Testis (tissue), 3 donors: ENCODE data around the gene MTCL1. TPM values are rescaled to one million over a fixed set of nuclear protein-coding genes. Genes with fewer than 3 reads are reported as not detected.

Experiments used
- DNase-seq: peaks from one replicate; pipeline ENCODE4 v3.0.0-alpha.2; 2019
- H3K27ac ChIP-seq, 2 donors: fragments of 200-600 bp; sonication (generic); one replicate each; pipeline ENCODE4 v1.5.1; 2019
- H3K27me3 ChIP-seq: fragments of 200-600 bp; sonication (generic); one replicate; pipeline ENCODE4 v1.5.1; 2019
- H3K36me3 ChIP-seq: fragments of 200-600 bp; sonication (generic); one replicate; pipeline ENCODE4 v1.5.1; 2017; ENCODE audit warnings: low read depth; ENCODE audit errors: missing control alignments
- H3K4me1 ChIP-seq: fragments of 200-600 bp; sonication (generic); one replicate; pipeline ENCODE4 v1.5.1; 2019
- H3K4me3 ChIP-seq, 2 donors: fragments of 200-600 bp; sonication (generic); one replicate each; pipeline ENCODE4 v1.5.1; 2017 to 2019
- H3K9me3 ChIP-seq: fragments of 200-600 bp; sonication (generic); one replicate; pipeline ENCODE4 v1.5.1; 2017
- POLR2A ChIP-seq: fragments of 450-650 bp; IDR thresholded peaks from one replicate; pipeline ENCODE4 v1.6.1; 2017; ENCODE audit warnings: antibody characterized with exemption, mild to moderate bottlenecking, moderate library complexity
- WGBS, 2 donors: methylation state at CpG; one replicate each; pipeline ENCODE4 v1.1.5; 2018; 5-methylcytosine and 5-hydroxymethylcytosine counted together
- intact Hi-C: fragments of 100-400 bp; cut with DNase I; formaldehyde crosslinking; loops from one replicate; pipeline ENCODE4 v1.15.1; 2023; ENCODE audit warnings: low total_unique reads
- polyA plus RNA-seq: library from polyadenylated mRNA; stranded (reverse); fragments of 350-450 nt; fragmentation: Illumina TruSeq; extraction: RNeasy Lipid Tissue Mini Kit (QIAGEN cat#74804); gene quantifications from one replicate; pipeline ENCODE4 v1.2.3, GENCODE V29; 2014; ENCODE audit warnings: low read depth, low replicate concordance; ENCODE audit not compliant: insufficient read depth
- total RNA-seq, 2 donors: library from RNA; depleted of rRNA; stranded (reverse); fragments of >200 nt; gene quantifications; one replicate each; pipeline ENCODE4 v1.2.3, GENCODE V29; 2016
- TF ChIP-seq, protein P1 (sequence below), 3 experiments: fragments of 450-650 bp in 2 of 3; fragments of 200-600 bp in 1 of 3; sonication (generic) in 1 of 3; IDR thresholded peaks; one replicate each; pipeline ENCODE4 v1.5.1; 2016 to 2019; ENCODE audit warnings: antibody characterized with exemption in 3 of 3, mild to moderate bottlenecking in 2 of 3, moderate library complexity in 1 of 3

MTCL1 gene
- total and polyA plus RNA-seq, 3 donors from 2014 or later: 27.5 to 139 (median 95.8) TPM

DNA sequence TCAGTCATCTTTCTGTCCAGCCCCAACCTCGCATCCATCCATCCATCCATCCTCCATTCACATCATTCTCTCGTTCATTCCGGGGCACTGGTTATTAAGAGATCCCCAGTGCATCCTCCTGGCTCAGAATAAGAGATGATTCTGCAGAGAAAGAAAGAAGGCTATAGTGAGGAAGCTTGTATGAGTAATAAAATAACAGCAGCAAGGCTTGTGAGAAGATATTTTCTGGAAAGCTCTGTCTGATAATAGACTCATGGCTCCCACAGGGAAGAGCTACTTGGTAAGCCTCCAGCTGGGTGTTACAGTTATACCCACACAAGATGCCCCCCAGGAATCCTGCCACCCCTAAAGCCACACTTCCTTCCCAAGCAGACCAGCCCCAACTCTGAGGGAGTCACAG, 143.2 kb downstream of the MTCL1 start:
- TF ChIP-seq, protein P1, sequence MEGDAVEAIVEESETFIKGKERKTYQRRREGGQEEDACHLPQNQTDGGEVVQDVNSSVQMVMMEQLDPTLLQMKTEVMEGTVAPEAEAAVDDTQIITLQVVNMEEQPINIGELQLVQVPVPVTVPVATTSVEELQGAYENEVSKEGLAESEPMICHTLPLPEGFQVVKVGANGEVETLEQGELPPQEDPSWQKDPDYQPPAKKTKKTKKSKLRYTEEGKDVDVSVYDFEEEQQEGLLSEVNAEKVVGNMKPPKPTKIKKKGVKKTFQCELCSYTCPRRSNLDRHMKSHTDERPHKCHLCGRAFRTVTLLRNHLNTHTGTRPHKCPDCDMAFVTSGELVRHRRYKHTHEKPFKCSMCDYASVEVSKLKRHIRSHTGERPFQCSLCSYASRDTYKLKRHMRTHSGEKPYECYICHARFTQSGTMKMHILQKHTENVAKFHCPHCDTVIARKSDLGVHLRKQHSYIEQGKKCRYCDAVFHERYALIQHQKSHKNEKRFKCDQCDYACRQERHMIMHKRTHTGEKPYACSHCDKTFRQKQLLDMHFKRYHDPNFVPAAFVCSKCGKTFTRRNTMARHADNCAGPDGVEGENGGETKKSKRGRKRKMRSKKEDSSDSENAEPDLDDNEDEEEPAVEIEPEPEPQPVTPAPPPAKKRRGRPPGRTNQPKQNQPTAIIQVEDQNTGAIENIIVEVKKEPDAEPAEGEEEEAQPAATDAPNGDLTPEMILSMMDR (IDR thresholded peaks at IDR 0.05): no peak
- TF ChIP-seq POLR2A: no peak
- Histone ChIP-seq H3K4me3 (no peak overlapping the region), H3K36me3 (no peaks in the 10 kb centered on the region), H3K9me3 (no peaks in the 10 kb centered on the region), H3K4me1 (no peaks in the 10 kb centered on the region), H3K27ac (no peak overlapping the region), H3K27me3 (no peaks in the 10 kb centered on the region)
- WGBS, 2 donors: 92 to 96% methylated on average over 3 of the region's 3 CpGs
- intact Hi-C loops: no loop called here
- no peak for DNase-seq

DNA sequence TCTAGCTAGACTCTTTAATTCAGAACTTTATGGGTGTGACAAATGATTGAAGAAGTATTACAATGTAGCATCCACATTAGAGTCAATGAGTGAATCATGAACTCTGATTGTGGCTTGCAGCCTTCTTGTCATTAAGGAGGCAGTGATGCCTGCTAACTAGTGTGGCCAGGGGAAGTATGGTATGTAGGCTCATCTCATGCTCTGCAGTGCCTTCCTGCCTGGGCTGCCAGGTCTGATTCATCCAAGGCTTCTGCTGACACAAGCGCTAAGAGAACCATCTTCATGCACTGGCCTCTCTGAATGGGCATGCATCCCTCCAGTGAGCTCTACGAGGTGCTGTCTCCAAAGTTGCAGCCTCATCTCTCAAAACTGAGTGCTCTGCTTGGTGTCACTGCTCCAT, 144.3 kb downstream of the MTCL1 start:
- no peak for DNase-seq
- TF ChIP-seq POLR2A: no peak
- TF ChIP-seq, protein P1 (IDR thresholded peaks at IDR 0.05): no peak
- intact Hi-C loops: no loop called here
- H3K36me3 ChIP-seq: no peaks in the 10 kb centered on the region
- no peaks in the 10 kb centered on the region for H3K9me3 ChIP-seq
- 89 to 92% methylated on average over 2 of the region's 2 CpGs for WGBS, 2 donors
- H3K27me3 ChIP-seq: no peaks in the 10 kb centered on the region
- H3K4me3 ChIP-seq: no peak overlapping the region
- no peak overlapping the region for H3K27ac ChIP-seq
- no peaks in the 10 kb centered on the region for H3K4me1 ChIP-seq

DNA sequence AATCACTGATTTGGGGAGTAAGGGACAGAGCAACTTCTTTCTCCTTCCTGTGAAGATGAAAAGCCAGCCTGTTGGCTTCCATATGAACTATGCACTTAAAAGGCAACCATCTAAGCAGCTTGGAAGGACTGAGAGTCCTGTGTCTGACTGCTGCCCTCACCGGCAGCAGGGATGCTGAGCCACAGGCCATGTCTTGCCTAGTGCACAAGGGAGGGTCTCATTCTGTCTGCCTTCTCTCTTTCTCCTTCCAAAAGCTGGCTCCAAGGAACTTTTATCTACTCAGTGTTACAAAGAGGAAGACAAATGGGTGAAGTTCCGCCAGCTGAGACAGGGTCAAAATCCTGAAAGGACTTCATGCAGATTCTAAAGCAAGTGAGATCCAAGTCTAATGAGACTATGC, 146.3 kb downstream of the MTCL1 start:
- no peak for TF ChIP-seq POLR2A
- intact Hi-C loops: no loop called here
- no peaks in the 10 kb centered on the region for H3K36me3 ChIP-seq
- no peak overlapping the region for H3K27ac ChIP-seq
- WGBS, 2 donors: 48 to 91% methylated on average over 2 of the region's 2 CpGs
- H3K4me1 ChIP-seq: no peaks in the 10 kb centered on the region
- H3K9me3 ChIP-seq: no peaks in the 10 kb centered on the region
- H3K27me3 ChIP-seq: no peaks in the 10 kb centered on the region
- H3K4me3 ChIP-seq: no peak overlapping the region
- DNase-seq: no peak

DNA sequence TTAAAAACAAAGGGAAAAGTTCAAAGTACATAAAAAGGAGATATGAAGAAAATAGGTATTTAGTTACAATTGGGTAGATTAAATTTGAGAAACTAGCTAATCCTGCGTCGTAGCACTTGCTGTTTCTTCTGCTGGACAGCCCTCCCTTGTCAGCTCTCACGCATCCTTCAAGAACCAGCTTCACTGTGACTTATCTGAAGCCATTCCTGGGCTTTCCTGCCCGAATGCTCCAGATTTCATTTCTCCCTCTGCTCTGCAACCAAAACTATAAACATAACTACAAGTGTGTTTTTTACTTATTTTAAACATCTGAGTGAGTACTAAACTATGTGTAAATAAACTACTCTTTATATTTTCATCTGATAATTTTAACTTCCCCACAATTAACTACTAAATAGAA, 149.2 kb downstream of the MTCL1 start:
- WGBS, 2 donors: 47 to 56% methylated on average over 4 of the region's 4 CpGs

DNA sequence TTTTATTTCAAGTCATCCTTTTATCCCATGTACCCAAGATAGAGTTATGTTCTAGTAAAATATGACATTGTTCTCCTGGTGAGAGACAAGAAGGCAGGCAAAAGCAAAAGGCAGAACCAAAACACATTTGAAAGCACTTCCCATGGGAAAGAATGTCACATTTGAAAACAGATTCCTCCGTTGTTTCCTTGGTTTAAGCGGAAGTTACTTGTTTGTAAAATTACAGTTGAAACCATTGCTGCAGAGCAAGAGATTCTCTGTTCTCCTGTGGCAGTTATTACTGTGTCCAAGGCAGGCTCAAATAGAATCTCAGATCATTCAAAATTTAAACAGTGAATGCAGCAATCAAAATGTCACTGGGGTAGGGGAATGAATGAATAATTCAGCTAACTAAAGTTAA, 149.6 kb downstream of the MTCL1 start:
- intact Hi-C loops: no loop called here
- H3K9me3 ChIP-seq: no peaks in the 10 kb centered on the region
- WGBS, 2 donors: 63 to 72% methylated on average over 2 of the region's 2 CpGs

More for the DNA sequence above, 149.2 kb downstream of the MTCL1 start:
- Histone ChIP-seq H3K4me3 (no peak overlapping the region), H3K27ac (no peak overlapping the region), H3K9me3 (no peaks in the 10 kb centered on the region), H3K27me3 (no peaks in the 10 kb centered on the region), H3K4me1 (no peaks in the 10 kb centered on the region), H3K36me3 (no peaks in the 10 kb centered on the region)
- TF ChIP-seq, protein P1 (IDR thresholded peaks at IDR 0.05): no peak
- TF ChIP-seq POLR2A: no peak
- DNase-seq: no peak
- intact Hi-C loops: no loop called here

More for the DNA sequence above, 149.6 kb downstream of the MTCL1 start:
- Histone ChIP-seq H3K4me1 (no peaks in the 10 kb centered on the region), H3K4me3 (no peak overlapping the region), H3K27me3 (no peaks in the 10 kb centered on the region), H3K27ac (no peak overlapping the region), H3K36me3 (no peaks in the 10 kb centered on the region)
- TF ChIP-seq, protein P1 (IDR thresholded peaks at IDR 0.05): no peak
- TF ChIP-seq POLR2A: no peak
- no peak for DNase-seq
